Astrocyte (in vitro differentiated cells and primary cell): ENCODE results near the gene LHFPL3.

Experiments used
- EZH2 ChIP-seq: IDR thresholded peaks from 2 replicates; pipeline ENCODE4 v1.6.1; 2012; ENCODE audit warnings: mild to moderate bottlenecking, low read length, inconsistent platforms; ENCODE audit not compliant: insufficient read depth
- TF ChIP-seq, protein P1 (sequence below): IDR thresholded peaks from 2 replicates; pipeline ENCODE4 v1.5.1; 2011; ENCODE audit warnings: low read depth, mild to moderate bottlenecking, inconsistent platforms, low read length, moderate library complexity; ENCODE audit not compliant: insufficient read depth

- TF ChIP-seq, protein P1, sequence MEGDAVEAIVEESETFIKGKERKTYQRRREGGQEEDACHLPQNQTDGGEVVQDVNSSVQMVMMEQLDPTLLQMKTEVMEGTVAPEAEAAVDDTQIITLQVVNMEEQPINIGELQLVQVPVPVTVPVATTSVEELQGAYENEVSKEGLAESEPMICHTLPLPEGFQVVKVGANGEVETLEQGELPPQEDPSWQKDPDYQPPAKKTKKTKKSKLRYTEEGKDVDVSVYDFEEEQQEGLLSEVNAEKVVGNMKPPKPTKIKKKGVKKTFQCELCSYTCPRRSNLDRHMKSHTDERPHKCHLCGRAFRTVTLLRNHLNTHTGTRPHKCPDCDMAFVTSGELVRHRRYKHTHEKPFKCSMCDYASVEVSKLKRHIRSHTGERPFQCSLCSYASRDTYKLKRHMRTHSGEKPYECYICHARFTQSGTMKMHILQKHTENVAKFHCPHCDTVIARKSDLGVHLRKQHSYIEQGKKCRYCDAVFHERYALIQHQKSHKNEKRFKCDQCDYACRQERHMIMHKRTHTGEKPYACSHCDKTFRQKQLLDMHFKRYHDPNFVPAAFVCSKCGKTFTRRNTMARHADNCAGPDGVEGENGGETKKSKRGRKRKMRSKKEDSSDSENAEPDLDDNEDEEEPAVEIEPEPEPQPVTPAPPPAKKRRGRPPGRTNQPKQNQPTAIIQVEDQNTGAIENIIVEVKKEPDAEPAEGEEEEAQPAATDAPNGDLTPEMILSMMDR: no peak
- no peak for TF ChIP-seq EZH2
Observed at GRCh38 chr7:104480529-104480928, 152.1 kb downstream of the LHFPL3 start.
